ENCODE results near the gene TMEM26.

Gene TMEM26

DNA sequence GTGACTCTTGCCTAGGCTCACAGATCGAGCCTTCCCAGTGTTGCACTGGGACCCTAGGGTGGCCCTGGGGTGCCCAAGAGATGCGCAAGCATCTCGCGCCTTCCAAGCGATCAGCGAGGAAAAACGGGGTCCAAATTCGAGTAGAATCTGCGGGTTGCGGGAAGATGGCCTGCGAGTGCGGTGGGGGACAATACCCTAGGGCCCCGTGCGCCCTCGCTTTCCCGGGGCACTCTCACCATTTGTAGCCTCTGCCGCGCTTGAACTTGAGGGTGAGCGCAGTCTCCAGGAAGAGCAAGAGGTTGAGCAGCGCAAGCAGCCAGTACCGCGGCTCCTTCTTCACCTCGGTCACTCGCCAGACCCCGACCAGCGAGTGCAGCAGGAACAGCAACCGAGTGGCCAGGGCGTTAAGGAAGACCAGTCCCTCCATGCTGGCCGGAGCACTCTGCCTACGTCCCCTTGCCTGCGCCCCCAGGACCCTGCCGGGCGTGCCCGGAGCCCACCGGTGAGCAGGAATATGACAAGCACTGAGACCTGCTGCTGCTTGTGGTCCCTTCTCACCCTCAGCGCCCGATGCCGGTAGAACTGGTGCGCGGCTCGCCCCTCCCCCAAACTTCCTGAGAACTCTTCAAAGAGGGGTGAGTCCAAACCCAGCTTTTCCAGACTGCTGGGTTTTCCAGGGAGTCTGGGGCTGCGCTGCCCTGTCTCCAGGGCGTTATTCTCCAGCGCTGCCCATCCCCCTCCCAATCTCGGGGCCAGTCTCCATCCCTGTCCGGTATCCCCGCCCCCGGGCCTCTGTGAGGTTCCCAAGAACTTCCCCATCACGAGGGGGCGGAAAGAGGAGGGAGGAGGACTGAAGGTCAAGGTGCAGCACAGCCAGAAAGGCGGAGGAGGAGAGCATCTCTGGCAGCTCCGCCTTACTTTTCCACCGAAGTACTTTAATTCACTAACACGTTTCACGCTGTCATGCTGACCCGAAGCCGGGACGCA, at the start of gene TMEM26:
Gene TMEM26 (minus strand): TSS at position 727 of the 987 bp plus-strand sequence. CDS start 300 bp downstream, at position 427.
- Mint-ChIP-seq H3K27me3 (peaks cover 19% of the 10 kb centered on the region), H3K4me3 (no peak within 1 kb of the TSS), H3K4me1 (ENCODE audit: low read depth) (peaks cover 10% of the 10 kb centered on the region)

DNA sequence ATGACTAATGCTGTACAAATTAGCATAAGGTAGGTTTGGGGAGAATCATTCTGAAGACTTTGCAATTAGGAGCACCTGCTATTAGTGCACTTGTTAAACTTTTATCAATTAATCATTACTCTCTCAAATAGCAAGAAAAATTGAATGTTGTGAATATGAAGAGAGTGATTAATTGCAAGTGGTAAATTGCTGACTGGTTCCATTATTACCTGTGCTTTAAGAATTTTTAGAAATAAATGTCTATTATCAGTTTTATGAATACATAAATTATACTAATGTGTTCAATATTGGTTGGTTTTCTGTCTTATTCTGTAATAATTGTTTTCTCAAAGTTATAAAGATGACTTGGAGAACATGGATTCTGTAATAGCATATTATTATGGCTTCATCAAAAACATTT, 47.3 kb upstream of the TMEM26 start:
- Mint-ChIP-seq H3K4me1 (ENCODE audit: low read depth) (no peaks in the 10 kb centered on the region), H3K9me3 (ENCODE audit: low read depth) (no peaks in the 10 kb centered on the region), H3K36me3 (no peaks in the 10 kb centered on the region), H3K27ac (no peak overlapping the region), H3K27me3 (no peaks in the 10 kb centered on the region), H3K4me3 (no peak overlapping the region)

More for the DNA sequence above, at the start of gene TMEM26:
- H3K9me3 Mint-ChIP-seq (ENCODE audit: low read depth), result no peaks in the 10 kb centered on the region
- H3K27ac Mint-ChIP-seq, result no peak within 1 kb of the TSS
- no peaks in the 10 kb centered on the region for H3K36me3 Mint-ChIP-seq

DNA sequence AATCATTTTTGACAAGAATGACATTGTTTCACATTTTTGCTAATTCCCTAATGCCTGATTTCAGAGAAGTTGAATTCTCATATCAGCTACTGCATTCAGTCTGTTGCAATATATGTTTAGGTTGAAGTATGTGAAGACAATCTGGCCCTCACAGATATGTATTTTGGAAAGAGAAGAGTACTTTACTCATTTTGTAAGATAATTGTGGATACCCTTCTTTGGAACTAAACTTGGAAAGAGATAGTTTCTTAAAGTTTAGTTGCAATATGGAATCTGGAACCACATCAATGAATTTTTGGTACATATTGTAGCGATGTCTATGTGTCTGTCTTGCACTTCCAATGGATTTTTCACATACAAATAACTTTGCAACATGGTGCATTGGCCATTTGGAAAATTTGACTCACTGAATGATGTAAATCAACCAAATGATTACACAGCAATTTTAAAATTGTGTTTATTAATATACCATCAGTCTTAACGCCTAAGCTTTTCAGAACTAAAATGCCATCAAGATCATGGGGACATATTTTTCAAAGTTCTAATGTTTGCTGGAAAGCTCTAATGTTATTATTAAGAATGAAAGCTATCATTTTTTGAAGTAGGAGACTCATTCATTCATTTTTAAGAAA, 39.3 kb upstream of the TMEM26 start:
- no peaks in the 10 kb centered on the region for H3K4me1 Mint-ChIP-seq (ENCODE audit: low read depth)
- H3K4me3 Mint-ChIP-seq, result no peak overlapping the region
- no peaks in the 10 kb centered on the region for H3K9me3 Mint-ChIP-seq (ENCODE audit: low read depth)
- no peak overlapping the region for H3K27ac Mint-ChIP-seq
- H3K27me3 Mint-ChIP-seq, result no peaks in the 10 kb centered on the region
- H3K36me3 Mint-ChIP-seq, result no peaks in the 10 kb centered on the region

DNA sequence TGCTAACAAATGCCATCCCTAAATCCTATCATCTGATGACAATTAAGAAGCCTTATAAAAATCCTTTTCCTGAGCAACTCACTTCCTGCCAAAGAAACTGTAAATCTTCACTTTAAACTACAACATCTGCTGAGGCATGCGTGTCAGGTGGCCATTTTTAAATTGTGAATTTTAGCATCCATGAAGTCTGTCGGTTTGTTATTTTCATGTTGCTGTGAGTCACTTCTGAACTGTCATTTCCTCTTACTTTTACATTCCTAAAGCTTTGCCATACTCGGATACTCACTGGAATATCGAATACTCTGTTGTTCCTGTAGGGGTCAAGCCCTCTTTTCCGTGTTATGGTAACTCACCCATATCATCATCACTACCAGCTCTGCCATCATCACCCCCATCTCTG, 34.3 kb upstream of the TMEM26 start:
- no peaks in the 10 kb centered on the region for H3K9me3 Mint-ChIP-seq (ENCODE audit: low read depth)
- H3K36me3 Mint-ChIP-seq, result no peaks in the 10 kb centered on the region
- no peak overlapping the region for H3K4me3 Mint-ChIP-seq
- no peaks in the 10 kb centered on the region for H3K4me1 Mint-ChIP-seq (ENCODE audit: low read depth)
- H3K27ac Mint-ChIP-seq, result no peak overlapping the region
- peaks cover 1% of the 10 kb centered on the region for H3K27me3 Mint-ChIP-seq

DNA sequence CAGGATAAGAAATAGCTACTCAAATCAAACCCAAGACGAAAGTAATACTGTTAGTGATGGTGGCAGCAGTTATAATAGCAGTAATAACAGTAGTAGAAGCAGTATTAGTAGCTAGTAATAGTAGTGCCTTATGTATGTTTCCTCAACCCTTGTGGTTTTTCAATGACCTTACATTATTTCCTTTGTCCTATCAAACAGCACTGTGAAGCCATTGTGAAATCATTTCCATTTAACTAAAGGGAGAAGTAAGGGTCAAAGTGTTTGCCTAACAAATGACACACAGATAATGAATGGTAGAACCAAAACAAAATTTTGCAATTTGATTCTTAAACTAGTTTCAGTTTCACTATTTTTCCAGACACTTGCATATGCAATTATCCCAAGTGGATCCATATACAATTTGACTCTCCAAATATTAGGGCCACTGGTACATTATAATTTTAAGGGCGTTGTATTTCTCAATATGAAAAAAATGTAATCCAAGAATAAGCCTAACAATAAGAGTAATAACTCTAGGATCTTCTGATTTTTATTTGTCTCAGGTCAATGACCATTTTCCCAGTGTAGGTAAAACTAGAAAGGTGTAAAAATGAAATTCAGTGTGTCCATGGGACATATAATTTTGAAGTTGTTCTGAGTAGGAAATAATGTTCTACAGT, 33.7 kb upstream of the TMEM26 start:
- Mint-ChIP-seq H3K4me3 (no peak overlapping the region), H3K4me1 (ENCODE audit: low read depth) (no peaks in the 10 kb centered on the region), H3K36me3 (no peaks in the 10 kb centered on the region), H3K27me3 (peaks cover 1% of the 10 kb centered on the region), H3K9me3 (ENCODE audit: low read depth) (no peaks in the 10 kb centered on the region), H3K27ac (no peak overlapping the region)

GRCh38 chr10:61486251-61486650, 33.1 kb upstream of the TMEM26 start:
- no peak overlapping the region for H3K27ac Mint-ChIP-seq
- H3K4me3 Mint-ChIP-seq, result no peak overlapping the region
- no peaks in the 10 kb centered on the region for H3K9me3 Mint-ChIP-seq (ENCODE audit: low read depth)
- no peaks in the 10 kb centered on the region for H3K36me3 Mint-ChIP-seq
- peaks cover 1% of the 10 kb centered on the region for H3K27me3 Mint-ChIP-seq
- no peaks in the 10 kb centered on the region for H3K4me1 Mint-ChIP-seq (ENCODE audit: low read depth)

DNA sequence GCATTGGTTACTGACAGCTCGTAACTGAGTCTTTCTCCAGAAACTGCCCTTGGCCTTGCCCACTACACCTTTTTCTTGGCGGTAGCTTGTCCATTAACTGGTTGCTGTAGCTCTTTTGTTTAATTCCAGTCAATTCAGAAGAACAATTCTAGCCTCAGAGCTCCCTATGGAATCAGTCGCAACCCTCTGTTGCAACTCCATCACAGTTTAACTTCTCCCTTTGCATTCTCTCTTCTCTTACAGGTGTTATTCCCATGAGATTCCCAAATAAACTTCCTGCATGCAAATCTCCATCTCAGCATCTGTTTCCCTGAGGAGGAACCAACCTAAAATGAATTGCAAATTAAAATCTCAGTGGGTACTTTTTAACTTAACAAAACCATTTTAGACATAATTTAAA, 28.4 kb upstream of the TMEM26 start:
- no peaks in the 10 kb centered on the region for H3K4me1 Mint-ChIP-seq (ENCODE audit: low read depth)
- H3K4me3 Mint-ChIP-seq, result no peak overlapping the region
- no peaks in the 10 kb centered on the region for H3K9me3 Mint-ChIP-seq (ENCODE audit: low read depth)
- peaks cover 6% of the 10 kb centered on the region for H3K27me3 Mint-ChIP-seq
- H3K36me3 Mint-ChIP-seq, result no peaks in the 10 kb centered on the region
- H3K27ac Mint-ChIP-seq, result no peak overlapping the region

DNA sequence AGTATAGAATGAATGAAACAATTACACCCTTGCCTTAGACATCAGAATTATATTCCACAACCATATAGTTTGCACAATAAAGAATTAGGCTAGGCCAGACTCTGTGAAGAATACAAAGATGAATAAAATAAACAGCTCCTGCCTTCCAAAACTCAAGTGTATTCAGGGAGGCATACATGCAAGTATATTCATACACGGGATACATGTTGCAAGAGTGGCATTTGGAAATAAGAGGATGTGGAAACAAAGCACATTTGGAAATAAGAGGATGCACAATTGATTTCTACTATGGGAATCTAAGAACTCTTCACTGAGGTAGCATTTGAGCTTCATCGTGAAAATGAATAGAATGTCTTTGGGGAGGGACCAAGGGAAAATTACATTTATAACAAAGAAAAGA, 27.0 kb upstream of the TMEM26 start:
- H3K4me1 Mint-ChIP-seq (ENCODE audit: low read depth), result no peaks in the 10 kb centered on the region
- H3K9me3 Mint-ChIP-seq (ENCODE audit: low read depth), result no peaks in the 10 kb centered on the region
- no peak overlapping the region for H3K4me3 Mint-ChIP-seq
- H3K27ac Mint-ChIP-seq, result no peak overlapping the region
- H3K36me3 Mint-ChIP-seq, result no peaks in the 10 kb centered on the region
- H3K27me3 Mint-ChIP-seq, result peaks cover 6% of the 10 kb centered on the region

GRCh38 chr10:61478621-61479312, 25.6 kb upstream of the TMEM26 start:
- no peaks in the 10 kb centered on the region for H3K4me1 Mint-ChIP-seq (ENCODE audit: low read depth)
- no peak overlapping the region for H3K4me3 Mint-ChIP-seq
- H3K36me3 Mint-ChIP-seq, result no peaks in the 10 kb centered on the region
- H3K27ac Mint-ChIP-seq, result no peak overlapping the region
- no peaks in the 10 kb centered on the region for H3K9me3 Mint-ChIP-seq (ENCODE audit: low read depth)
- peaks cover 5% of the 10 kb centered on the region for H3K27me3 Mint-ChIP-seq

DNA sequence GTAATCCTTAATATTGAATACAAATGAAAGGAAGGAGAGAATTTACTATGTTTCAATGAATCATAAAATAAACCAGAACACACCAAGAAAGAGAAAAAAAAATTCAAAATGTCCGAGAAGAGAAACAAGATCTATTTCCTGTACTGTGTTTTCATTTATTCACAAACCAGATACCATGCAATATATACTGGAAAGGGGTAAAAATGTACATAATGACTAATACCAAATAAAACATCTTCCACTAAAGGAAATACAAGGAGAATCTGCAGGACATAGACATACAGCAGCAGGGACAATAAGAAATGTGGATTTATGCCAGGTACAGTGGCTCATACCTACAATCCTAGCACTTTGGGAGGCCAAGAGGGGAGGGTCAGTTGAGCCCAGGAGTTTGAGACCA, 24.3 kb upstream of the TMEM26 start:
- H3K36me3 Mint-ChIP-seq, result no peaks in the 10 kb centered on the region
- H3K4me1 Mint-ChIP-seq (ENCODE audit: low read depth), result no peaks in the 10 kb centered on the region
- no peak overlapping the region for H3K27ac Mint-ChIP-seq
- H3K9me3 Mint-ChIP-seq (ENCODE audit: low read depth), result no peaks in the 10 kb centered on the region
- peaks cover 5% of the 10 kb centered on the region for H3K27me3 Mint-ChIP-seq
- no peak overlapping the region for H3K4me3 Mint-ChIP-seq

DNA sequence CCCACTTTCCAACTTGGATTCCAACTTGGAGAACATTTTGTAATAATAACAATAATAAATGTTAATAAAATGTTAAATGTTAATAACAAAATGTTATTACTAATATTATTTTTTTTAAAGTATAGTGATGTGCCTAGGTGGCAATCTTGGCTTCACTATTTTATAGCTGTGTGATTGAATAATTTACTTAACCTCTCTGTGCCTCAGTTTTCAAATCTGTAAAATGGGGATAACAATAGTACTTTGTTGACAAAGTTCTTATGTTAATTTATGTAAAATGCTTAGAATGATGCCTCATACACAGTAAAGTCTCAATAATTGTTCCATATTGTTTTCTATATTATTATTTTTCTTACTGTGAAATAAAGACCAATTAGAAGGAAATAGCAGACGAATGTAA, 23.3 kb upstream of the TMEM26 start:
- Mint-ChIP-seq H3K4me3 (no peak overlapping the region), H3K9me3 (ENCODE audit: low read depth) (no peaks in the 10 kb centered on the region), H3K4me1 (ENCODE audit: low read depth) (no peaks in the 10 kb centered on the region), H3K27ac (no peak overlapping the region), H3K36me3 (no peaks in the 10 kb centered on the region), H3K27me3 (peaks cover 5% of the 10 kb centered on the region)

- H3K27me3 Mint-ChIP-seq, result peaks cover 5% of the 10 kb centered on the region
- no peak overlapping the region for H3K27ac Mint-ChIP-seq
- H3K36me3 Mint-ChIP-seq, result no peaks in the 10 kb centered on the region
- H3K4me3 Mint-ChIP-seq, result no peak overlapping the region
- no peaks in the 10 kb centered on the region for H3K4me1 Mint-ChIP-seq (ENCODE audit: low read depth)
- no peaks in the 10 kb centered on the region for H3K9me3 Mint-ChIP-seq (ENCODE audit: low read depth)
Observed at GRCh38 chr10:61475449-61475873, 22.3 kb upstream of the TMEM26 start.

GRCh38 chr10:61472090-61472674, 19.0 kb upstream of the TMEM26 start:
- Mint-ChIP-seq H3K4me1 (ENCODE audit: low read depth) (no peaks in the 10 kb centered on the region), H3K27ac (no peak overlapping the region), H3K36me3 (no peaks in the 10 kb centered on the region), H3K9me3 (ENCODE audit: low read depth) (no peaks in the 10 kb centered on the region), H3K4me3 (no peak overlapping the region), H3K27me3 (no peaks in the 10 kb centered on the region)

DNA sequence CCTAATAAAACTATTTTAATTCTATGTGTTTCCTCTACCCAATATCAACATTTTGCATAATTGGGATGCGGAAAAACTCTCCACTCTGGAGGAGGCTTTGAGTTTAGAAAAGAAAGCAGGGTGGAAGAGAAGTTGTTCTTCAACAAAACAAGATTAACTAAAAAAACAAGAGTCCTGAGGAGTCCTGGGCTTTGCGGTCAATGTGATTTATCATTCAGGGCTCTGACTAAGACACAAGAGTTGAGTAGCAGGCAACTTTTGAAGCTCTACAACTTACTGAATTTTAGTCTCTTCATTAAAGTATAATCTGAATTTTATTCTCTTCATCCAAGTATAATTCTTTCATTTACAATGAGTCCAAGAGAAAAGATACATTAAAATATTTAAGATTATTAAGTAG, 18.3 kb upstream of the TMEM26 start:
- no peaks in the 10 kb centered on the region for H3K9me3 Mint-ChIP-seq (ENCODE audit: low read depth)
- no peak overlapping the region for H3K4me3 Mint-ChIP-seq
- no peak overlapping the region for H3K27ac Mint-ChIP-seq
- no peaks in the 10 kb centered on the region for H3K27me3 Mint-ChIP-seq
- no peaks in the 10 kb centered on the region for H3K36me3 Mint-ChIP-seq
- no peaks in the 10 kb centered on the region for H3K4me1 Mint-ChIP-seq (ENCODE audit: low read depth)

All from activated naive CD8-positive, alpha-beta T cell (primary cell).